HG03457 (cell line): ENCODE results near the gene PLXDC1.
"Not testable (repeated sequence)": the region's sequence is repeated elsewhere in the genome, so short reads cannot be mapped to it uniquely, and the experiment has no call there.

ENCODE experiments used
- ATAC-seq: cut with Tn5 transposase; IDR thresholded peaks from one replicate; pipeline ENCODE4 v1.9.1; 2021; ENCODE audit warnings: moderate number of reproducible peaks; ENCODE audit not compliant: unreplicated experiment

The PLXDC1 gene

DNA sequence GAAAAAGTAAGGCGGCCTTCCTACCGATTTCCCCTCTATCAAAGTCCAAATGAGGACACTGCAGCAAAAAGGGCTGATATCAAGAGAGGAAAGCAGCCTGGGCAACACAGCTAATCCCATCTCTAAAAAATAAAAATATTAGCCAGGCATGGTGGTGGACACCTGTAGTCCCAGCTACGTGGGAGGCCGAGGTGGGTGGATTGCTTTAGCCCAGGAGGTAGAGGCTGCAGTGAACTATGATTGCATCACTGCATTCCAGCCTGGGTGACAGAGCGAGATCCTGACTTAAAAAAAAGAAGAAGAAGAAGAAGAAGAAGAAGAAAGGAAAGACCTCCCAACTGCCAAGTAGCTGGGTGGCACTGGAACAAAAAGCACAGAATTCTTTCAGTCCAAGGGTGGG is 31.6 kb upstream of the PLXDC1 start:
- no peak for ATAC-seq

DNA sequence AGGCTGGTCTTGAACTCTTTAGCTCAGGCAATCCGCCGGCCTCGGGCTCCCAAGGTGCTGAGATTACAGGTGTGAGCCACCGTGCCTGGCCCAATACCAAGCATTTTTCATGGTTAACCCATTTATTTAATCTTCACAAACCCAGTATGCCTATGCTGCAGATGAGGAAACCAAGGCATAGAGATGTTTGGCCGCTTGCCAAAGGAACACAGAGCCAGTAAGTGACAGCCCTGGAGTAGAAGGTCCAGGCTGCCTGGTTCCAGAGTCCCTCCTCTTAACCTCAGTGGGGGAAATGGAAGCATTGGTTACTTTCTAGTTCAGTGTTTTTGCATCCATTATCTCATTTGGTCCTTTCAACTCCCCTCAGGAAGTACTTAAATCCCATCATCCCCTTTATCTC is 29.9 kb upstream of the PLXDC1 start:
- ATAC-seq: no peak

DNA sequence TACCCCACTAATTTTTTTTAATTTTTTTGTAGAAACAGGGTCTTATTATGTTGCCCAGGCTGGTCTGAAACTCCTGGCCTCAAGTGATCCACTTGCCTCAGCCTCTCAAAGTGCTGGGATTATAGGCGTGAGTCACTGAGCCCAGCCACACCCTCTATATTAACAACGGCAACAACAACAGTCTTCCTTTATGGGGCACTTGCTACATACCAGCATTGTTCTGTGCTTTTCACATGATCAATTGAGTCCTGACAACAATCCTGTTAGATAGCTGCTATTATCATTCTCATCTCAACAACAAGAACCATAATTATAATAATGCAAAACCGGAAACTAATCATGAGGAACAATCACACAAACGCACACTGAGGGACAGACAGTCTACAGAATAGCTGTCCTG is 27.1 kb upstream of the PLXDC1 start:
- no peak for ATAC-seq

DNA sequence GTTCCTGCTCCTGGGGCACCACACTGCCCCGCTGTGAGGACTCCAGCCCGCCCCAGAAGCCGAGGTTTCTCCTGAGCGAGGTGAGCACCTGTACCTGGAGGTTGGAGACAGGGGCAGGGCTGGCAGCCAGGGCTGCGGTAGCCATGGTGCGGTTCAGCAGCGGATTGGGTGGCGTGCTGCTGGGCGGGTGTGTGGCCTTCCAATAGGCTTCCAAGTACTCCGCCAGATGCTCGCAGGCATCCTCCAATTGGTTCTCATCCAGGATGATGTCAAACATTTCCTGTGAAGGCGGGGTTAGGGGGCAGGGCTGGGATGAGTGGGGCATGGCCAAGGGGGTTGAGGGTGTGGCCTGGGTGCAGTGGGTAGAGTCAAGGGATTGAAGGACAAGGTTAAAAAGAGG is 25.8 kb upstream of the PLXDC1 start:
- no peak for ATAC-seq

DNA sequence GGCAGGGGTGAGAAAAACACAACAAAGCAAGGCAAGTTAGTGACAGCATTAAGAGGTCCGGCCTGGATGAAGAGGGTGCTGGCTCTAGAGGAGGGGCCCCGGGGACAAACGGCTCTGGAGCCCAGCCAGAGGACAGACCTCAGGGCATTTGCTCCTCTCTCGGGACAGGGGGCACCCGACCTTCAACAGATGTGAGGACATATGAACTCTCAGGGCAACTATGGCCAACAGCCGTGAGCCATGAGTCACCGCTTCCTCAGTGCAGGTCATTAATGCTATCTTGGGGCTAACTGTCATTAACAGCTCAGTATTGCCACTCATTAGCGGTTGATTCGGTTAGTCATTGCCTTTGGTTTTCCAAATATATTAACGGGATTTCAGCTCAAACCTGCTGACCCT is 24.3 kb upstream of the PLXDC1 start:
- ATAC-seq: no peak

DNA sequence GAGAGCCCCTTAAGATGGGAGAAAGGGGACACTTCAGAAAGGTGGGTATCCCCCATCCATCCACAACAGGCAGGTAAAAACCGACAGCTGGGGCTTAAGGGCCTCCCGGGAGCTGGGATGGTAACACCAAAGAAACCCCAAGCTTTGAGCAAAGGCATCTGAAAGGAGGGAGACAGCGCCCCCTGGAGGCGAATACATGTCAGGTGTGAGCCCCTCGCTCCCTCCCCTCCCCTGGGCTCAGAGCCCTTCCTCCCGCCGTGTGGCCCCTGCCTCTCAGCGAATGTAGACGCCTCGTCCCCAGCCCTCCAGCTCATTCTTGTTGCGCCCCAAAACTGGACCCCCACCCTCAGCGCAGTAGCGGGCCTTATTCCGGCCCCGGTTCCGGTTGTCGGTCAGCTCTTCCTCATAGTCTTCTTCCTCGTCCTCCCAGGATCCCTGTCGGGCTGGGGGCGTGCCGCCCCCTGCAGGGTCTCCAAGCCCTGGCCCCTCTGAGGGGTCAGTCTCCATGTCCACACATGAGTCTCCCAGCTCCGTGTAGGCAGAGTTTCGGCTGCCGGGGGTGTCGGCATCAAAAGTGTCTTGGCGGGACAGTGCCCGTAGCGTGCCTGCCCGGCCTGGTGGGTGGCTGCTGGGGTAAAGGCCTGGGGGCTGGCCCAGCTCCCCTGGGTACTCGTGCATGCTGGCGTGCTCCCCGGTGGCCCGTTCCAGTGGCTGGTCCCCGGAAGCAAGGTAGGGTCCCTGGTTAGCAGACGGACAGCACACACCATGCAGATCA is 23.7 kb upstream of the PLXDC1 start:
- no peak for ATAC-seq

DNA sequence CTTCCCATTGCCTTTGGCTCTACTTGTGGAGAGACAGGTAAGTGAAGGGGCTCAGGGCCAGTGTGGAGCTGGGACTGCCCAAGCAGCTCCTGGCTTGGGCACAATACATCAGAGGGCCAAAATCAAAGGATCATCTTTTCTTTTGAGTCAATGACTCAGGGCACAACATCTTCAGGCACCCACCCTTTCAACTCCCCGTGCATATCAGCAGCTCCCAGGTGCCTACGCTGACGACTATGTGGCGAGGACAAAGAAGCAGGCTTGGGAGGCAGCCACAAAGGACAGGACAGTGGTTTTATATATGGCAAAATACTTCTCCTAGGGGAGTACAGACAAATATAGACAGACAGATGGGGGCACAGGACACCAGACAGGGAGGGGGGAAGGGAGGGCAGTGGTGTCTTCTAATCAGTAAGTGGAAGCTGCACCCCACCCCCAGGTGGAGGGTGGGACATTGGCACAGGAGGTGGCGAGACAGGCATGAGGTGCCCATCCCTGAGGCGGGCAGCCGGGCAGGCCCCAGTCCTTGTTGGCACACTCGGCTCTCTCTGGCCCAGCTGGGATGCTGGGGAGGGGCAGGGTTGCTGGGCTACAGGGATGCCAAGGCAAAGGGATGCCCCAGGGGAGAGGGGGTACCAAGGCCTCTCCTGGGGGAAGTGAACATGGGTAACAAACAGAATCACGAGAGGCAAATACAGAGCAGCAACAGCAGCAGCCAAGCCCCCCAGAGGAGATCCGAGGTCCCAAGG is 22.3 kb upstream of the PLXDC1 start:
- no peak for ATAC-seq

DNA sequence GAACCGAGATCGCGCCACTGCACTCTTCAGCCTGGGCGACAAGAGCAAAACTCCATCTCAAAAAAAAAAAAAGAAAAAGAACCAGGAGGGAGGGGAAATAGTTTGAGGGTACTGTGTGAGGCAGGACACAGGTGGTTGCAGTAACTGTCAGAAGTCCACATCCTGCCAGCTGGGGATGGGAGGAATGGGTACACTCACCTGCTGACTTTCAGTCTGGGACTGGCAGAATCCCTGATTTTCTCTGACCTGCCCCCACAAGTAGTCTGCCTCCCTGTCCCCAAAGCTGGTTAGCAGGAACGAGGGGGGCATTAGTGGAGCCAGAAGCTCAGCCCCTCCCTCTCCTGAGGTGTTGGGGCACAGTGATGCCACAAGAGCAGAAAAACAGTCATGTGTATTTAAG is 21.6 kb upstream of the PLXDC1 start:
- ATAC-seq: no peak

DNA sequence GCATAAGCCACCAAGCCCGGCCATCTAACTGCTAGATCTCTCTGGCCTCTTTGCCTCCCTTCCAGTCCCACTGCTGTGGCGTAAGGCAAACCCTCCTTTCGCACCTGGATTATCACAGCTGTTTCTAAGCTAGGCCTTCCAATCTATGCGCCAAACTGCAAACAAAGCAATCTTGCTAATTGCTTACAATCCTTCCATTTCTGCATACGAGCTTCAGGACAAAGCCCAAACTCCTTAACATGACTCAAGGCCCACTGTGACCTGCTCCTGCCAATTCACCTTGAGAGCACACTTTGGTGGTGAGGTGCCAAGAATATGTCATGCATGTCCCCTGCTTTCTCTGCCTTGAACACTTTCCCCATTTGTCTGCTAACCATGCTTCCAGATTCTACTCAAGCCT is 20.5 kb upstream of the PLXDC1 start:
- no peak for ATAC-seq

DNA sequence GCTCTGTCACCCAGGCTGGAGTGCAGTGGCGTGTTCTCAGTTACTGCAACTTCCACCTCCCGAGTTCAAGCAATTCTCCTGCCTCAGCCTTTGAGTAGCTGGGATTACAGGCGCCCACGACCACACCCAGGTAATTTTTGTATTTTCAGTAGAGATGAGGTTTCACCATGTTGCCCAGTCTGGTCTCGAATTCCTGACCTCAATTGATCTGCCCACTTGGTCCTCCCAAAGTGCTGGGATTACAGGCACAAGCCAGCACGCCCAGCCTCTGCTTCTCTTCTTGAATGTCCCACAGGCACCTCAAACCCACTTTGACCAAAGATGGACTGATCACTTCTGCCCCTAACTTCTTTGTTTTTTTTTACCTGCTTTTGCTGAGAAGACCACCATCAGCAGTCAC is 19.1 kb upstream of the PLXDC1 start:
- no peak for ATAC-seq

DNA sequence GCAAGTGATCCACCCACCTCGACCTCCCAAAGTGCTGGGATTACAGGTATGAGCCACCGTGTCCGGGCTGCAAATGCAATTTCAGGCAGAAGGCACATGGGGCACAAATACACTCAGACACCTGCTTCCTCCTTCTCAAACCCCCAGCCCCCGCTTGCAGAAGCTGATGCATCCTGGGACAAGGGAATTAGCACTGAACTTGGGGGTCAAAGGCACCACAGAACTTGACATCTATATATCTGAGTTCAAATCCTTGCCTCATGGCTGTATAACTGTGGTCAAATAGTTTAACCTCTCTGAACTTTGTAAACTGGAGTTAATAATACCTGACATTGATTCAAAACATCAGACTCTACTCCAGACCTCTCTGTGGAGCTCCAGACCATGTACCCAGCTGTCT is 18.7 kb upstream of the PLXDC1 start:
- no peak for ATAC-seq

DNA sequence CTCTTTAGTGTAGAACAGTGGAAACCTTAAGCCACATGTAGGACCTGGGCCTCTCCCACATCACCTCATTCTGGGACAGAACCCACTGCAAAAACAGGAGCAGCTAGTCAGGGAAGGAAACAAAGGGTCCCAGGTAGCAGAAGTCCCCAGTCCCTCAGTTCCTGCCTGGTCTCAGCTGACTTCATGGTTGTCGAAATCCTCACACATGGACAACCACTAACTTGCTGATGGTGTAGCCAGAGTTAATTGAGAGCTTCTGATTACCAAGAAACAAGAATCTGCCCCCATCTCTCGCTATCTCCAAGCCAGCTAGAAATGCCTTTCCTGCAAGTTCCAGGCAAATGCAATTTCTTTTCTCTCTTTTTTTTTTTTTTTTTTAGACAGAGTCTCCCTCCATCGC is 18.1 kb upstream of the PLXDC1 start:
- no peak for ATAC-seq

DNA sequence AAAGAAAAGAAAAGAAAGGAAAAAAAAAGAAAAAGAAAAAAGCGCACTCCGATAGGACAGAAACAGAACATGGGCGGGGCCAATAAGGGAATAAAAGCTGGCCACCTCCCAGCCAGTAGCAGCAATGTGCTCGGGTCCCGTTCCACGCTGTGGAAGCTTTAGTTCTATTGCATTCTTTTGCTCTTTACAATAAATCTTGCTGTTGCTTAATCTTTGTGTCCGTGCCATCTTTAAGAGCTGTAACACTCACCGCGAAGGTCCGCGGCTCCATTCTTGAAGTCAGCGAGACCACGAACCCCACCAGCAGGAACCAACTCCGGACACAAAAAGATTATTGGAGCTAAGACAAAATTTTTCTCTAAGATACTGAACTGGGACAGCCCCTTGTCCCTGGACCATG is 17.7 kb upstream of the PLXDC1 start:
- ATAC-seq: no peak

DNA sequence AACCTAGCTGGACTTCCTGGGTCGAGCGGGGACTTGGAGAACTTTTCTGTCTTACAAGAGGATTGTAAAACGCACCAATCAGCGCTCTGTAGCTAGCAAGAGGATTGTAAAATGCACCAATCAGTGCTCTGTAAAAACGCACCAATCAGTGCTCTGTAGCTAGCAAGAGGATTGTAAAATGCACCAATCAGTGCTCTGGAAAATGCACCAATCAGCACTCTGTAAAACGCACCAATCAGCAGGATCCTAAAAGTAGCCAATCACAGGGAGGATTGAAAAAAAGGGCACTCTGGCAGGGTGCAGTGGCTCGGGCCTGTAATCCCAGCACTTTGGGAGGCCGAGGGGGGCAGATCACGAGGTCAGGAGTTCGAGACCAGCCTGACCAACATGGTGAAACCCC is 17.1 kb upstream of the PLXDC1 start:
- ATAC-seq: not testable (repeated sequence)

DNA sequence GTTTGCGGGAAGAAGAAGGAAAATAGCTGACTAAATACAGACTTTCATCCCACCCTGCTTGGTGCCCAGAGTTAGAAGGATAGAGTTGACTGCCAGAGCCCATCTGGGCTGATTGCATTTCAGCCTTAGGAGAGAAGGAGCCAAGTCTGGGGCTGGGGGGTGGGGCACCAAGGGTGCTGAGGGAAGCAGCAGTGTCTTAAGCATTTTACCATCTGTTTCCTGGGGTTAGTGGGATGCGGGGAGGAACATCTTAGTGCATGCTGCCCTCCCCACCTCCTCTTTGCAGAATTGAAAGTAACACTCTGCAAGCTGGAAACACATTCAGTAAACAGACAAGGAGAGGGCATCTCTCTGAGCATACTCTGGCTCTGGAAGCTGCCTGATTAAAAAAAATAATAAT is 16.0 kb upstream of the PLXDC1 start:
- ATAC-seq: no peak

DNA sequence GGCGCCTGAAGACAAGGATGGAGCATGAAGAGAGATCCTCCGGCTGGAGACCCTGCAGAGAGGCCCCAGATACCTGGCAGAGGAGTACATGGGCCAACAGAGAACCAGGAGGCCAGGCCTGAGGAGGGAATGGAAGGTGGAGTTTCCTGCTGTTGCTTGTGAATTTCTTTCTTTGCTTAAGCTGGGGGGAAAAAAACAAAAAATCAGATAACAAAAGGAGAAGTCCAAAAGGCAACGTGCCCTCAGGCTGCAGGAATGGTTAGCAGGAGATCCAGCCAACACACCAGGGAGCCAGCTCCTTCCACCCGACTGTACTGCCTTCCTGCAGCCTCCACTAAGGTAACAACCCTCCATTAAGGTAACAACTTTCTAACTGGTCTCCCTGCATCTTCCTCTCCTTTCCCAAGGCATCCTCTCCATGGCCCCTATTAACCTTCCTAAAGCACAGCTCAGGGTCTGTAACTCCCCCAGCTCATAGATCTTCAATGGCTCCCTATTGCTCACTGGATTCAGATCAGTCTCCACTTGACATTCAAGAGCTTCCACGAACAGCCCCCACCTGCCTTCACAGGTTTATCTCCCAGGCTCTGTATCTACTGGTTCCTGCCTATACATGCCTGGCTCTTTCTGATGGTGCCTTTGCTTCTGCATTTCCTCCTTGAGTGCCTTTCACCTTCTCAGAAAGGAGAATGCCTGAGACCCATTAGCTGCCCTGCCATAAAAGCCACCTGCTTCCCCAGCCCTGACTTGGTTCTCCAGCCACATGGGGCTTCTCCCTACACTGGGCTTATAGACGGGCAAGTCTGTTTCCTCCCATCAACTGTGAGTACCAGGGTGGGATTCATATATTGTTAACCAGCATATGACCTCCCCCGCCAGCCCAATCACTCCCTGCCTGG is 15.2 kb upstream of the PLXDC1 start:
- ATAC-seq: no peak

DNA sequence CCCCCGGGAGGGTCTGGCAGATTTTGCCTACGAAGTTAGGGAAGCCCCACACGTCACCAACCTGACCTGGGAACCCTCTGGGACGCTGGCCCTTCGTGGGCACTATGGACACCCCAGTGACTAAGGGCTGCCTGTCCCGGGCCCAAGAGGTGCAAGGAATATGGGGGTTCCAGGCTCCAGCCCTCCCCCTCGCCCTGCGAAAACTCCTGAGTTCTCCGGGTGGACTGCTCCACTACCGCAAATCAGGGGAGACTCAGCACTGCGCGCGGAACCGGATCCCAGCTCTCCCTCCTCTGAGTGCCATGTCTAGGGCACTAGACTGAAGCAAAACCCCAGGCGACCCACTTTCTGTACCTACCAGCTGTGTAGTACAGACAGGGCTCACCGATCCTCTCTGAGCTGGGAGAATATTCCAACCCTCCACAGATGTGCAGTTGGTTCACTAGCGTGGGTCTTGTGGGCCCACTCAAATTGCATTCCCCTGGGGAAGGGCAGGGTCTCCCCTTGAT is 14.5 kb upstream of the PLXDC1 start, which contains the start of gene ARL5C:
ARL5C (minus strand) TSS at position 321 of the 509 bp plus-strand sequence. CDS start 401 bp downstream, outside the sequence.
- no peak for ATAC-seq

DNA sequence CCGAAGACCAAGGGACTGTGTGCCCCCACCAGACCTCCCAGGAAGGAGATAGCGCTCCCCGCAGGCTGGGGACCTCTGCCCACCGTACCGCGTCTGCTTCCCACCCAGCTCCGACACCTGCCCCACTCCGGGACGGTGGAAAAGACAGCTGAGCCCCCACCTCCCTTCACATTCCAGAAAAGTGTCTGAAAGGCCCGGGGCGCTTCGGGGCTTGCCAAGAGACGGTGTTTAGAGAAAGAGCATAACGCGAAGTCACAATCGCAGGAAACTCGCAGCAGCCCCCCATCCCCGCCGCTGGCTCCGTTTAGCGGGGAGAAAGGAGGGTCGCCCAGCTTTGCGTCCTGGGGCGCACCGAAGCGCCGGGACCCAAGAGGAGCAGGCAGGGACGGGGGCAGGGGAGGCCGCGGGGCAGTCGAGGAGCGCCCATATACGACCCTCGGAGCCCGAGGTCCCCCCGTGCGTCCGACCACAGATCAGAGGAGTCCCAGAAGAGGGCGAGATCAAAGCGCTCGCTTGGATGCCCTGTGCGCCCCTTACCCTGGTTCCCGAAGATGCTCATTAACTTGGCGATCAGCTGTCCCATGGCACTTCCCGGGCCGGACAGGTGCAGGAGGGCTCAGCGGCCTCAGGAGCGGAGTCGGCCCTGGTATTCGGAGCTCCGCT is 13.9 kb upstream of the PLXDC1 start:
- ATAC-seq: no peak

DNA sequence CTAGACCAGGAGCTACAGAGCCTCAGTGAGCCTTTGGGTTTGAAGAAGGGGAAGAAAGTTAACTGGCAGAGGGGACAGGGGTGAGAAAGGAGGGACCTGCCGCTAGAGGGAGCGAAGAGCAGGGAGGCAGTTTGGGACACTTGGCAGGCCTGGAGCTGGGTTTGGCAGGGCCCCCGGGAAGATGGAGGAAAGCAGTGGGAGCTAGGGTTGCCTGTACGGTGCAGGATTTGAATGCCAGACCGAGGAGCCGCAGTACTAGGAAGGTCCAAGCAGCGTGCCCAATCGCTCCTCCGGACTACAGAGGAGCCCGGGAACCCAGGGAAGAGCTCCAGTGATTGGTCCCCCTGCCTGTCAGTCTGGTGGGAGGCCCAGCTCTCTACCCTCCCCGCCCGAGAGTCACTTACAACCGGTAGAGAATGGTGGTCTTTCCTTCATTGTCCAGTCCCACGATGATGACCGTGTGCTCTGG is 13.3 kb upstream of the PLXDC1 start:
- ATAC-seq: no peak

DNA sequence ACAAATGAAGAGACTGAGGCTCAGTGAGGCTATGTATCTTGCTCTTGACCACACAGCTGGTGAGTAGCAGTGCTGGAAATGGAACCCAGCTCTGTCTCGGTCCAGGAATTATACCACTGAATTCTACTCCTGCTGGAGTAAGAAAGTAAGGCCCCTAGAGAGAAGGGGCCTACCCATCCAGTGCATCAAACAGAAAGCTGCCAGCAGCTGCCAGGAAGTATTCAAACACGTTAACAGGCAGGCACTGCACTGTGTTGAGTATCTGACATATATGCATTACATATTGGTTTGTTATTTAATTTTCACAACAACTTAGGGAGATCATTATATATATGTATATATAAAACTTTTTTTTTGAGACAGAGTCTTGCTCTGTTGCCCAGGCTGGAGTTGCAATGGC is 10.5 kb upstream of the PLXDC1 start:
- ATAC-seq: no peak

DNA sequence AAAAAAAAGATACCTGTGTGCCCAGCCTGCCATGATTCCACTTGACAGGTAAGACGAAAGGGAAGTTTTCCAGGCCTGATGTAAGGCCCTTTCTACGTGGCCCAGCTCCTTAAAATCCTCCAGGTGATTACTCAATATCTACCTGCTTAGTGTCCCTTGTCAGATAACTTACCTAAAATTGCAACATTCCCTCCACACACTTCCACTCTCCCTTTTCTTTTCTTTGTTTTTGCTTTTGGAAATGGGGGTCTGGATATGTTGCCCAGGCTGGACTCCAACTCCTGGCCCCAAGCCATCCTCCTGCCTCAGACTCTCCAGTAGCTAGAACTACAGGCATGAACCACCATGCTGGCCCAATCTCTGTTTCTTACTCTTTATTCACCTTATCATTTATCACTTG is 7.2 kb upstream of the PLXDC1 start:
- ATAC-seq: no peak
